HG03280 (cell line): ENCODE results near the gene DONSON.
"Not testable (repeated sequence)": the region's sequence is repeated elsewhere in the genome, so short reads cannot be mapped to it uniquely, and the experiment has no call there.

Experiments
- ATAC-seq: cut with Tn5 transposase; IDR thresholded peaks from one replicate; pipeline ENCODE4 v1.9.1; 2021; ENCODE audit warnings: mild to moderate bottlenecking, moderate library complexity; ENCODE audit not compliant: unreplicated experiment

The DONSON gene, protein sequence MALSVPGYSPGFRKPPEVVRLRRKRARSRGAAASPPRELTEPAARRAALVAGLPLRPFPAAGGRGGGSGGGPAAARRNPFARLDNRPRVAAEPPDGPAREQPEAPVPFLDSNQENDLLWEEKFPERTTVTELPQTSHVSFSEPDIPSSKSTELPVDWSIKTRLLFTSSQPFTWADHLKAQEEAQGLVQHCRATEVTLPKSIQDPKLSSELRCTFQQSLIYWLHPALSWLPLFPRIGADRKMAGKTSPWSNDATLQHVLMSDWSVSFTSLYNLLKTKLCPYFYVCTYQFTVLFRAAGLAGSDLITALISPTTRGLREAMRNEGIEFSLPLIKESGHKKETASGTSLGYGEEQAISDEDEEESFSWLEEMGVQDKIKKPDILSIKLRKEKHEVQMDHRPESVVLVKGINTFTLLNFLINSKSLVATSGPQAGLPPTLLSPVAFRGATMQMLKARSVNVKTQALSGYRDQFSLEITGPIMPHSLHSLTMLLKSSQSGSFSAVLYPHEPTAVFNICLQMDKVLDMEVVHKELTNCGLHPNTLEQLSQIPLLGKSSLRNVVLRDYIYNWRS

DNA sequence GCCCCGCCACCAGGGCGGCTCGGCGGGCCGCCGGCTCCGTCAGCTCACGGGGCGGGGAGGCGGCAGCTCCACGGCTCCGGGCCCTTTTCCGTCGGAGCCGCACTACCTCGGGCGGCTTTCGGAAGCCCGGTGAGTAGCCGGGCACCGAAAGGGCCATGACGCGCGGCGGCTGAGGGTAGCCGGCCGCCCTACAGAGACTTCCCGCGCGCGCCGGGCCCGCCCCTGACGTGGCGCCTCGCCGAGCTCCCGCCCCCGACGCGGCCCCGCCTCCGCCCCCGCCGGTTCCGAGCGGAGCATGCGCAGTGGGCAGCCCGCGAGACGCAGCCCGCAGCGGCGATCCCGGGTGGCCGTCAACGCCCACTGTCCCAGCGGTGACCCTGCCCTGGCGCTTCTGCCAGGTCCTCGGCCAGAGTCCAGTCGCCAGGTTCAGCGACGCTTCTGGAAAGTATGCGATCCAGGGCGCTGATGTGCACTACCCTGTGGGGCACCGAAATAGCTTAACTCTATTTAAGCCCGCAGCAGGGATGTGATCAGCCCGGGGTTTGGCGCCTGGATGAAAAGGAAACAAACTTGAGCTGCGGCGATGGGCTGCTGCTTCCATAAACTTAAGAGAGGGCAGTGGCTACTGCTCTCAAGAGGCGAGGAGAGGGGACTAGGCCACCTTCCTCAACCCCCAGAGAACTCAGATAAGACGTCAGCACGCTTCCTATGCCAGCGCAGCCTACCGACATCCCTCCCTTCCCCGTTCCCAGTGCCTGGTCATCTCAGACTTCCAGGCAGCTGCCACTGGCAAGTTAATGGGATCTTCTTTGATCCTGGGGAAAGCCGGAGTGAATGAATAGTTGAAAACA is at the start of gene DONSON:
Gene DONSON, minus strand, starts transcription at position 200 of the 851 bp plus-strand sequence. Its CDS starts 43 bp downstream, at position 157.
- peak; percentile 87 for ATAC-seq

DNA sequence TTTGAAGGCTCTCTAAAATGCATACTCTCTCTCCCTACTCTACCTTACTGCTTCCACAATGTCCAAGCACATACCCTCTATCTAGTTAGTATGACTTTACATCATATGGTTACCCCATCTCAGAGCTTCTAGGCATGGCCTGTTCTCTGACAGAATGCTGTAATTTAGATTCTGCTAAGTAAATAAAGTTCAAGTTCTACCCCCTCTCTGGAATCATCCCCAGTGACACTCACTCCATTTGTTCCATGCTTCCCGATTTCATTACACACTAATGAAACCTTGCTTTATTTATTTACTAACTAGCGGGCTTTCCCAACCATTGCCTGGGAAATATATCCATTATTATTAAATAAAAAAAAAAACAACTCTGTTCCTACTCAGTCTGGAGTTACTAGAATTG is 45.8 kb upstream of the DONSON start:
- no peak for ATAC-seq

DNA sequence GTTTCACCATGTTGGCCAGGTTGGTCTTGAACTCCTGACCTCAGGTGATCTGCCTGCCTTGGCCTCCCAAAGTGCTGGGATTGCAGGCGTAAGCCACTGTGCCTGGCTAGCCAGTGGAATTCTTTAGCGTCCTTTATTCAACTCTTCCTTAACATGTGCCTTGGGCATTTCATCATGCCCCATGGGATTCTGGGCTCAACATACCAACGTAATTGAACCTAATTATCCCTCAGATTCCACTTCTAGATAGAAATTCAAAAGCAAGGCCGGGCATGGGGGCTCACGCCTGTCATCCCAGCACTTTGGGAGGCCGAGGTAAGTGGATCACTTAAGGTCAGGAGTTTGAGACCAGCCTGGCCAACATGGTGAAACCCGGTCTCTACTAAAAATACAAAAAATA is 37.7 kb upstream of the DONSON start:
- ATAC-seq = not testable (repeated sequence)

DNA sequence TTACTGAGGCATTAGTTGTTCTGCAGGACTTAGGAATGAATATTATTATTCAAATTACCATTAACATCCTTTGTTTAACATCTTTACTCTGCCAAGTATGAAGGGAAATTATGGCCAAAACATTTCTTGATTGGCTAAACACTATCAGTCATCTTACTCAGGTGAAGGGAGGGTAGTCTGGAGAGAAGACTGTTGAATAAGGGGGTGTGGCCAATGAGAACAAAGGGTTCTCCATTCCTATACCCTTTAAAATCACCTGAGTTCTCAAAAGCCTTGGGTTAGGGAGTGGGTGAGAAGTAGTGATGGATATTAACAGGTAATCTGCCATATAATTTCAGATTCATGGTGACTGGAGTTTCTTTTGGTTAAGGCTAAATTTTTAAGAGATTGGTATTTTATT is 33.8 kb upstream of the DONSON start:
- ATAC-seq = no peak

DNA sequence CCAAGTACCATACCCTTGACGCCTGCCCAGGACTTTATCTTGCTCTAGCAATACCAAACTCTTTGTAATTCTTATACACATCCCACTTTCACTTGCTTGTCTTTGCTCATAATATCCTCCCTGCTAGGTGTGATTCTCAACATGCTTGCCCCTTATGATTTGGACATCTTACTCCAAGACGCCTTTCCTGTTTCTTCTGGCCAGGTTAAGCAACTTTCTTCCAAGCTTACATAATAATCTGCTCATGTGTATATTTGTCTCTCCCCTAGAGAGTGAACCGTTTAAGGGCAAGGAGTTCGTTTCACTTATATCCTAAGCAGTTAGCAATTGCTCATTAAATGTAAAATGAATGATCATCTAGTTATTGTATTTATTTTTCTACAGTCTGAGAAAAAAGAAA is 31.2 kb upstream of the DONSON start:
- no peak for ATAC-seq

DNA sequence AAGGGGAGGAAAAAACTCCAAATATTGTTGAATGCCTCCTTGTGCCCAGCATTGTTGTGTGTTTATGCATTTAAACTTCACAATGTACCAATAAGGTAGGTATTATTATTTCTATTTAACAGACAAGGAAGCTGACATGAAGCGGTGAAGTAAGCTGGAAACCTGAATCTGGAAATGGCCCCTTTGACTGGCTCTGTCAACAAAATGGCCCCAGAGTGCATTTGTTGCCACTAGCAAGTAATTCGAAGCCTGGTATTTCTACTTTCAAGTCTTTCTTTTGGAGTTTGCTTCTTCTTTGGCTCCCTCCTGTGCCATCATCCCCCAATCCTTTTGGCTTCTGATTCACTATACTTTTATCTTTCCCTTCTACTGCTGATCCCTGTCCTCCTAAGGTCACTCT is 29.9 kb upstream of the DONSON start:
- no peak for ATAC-seq

DNA sequence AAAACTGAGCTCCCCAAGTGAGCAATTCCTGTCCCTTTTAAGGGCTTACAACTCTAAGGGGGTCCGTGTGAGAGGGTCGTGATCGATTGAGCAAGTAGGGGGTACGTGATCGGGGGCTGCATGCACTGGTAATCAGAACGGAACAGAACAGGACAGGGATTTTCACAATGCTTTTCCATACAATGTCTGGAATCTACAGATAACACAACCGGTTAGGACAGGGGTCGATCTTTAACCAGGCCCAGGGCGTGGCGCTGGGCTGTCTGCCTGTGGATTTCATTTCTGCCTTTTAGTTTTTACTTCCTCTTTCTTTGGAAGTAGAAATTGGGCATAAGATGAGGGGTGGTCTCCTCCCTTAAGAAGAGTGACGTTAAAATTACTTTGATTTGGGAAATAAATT is 29.1 kb upstream of the DONSON start:
- ATAC-seq = not testable (repeated sequence)

DNA sequence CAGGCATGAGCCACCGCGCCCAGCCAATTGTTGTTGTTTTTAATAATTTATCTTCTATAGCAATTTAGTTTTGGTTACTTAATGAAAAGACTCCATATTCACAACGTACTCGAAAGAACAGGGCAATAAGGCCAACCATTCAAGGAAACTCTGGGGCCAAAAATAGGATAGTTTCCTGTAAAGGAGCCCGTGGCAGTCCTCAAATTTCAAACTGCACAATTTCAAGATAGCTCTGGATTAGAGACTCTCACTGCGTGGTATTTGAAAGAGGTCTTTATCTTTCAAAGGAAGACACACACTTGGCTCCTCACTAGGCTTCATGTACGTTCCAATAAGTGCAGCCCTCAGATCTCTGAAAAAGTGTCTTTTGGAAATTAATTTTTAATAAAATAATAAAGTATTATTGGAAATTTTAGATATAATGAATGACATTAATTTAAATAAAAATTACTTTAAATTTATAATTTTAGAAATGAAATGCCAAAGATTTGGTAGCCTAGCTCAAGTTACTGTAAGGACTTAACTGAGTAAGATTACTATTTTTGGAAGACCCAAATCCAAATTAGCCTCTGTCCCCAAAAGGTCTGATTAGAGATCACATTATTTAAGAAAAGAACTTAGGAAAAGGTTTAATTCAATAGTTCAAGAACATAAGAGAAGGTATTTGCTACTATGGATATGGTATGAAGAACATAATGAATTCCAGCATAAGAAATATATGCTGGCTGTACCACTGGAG is 22.7 kb upstream of the DONSON start:
- ATAC-seq = no peak

DNA sequence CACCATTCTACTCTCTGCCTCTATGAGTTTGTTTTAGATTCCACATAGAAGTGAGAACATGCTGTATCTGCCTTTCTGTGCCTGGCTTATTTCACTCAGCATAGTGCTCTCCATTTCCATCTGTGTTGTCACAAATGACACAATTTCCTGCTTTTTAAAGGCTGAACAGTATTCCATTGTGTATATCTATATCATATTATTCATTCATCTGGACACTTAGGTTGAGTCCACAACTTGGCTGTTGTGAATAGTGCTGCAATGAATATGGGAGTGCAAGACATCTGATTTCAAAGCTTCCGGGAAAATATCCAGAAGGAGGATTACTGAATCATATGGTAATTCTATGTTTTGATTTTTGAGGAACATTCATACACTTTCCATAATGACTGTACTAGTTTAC is 20.1 kb upstream of the DONSON start:
- ATAC-seq = no peak

DNA sequence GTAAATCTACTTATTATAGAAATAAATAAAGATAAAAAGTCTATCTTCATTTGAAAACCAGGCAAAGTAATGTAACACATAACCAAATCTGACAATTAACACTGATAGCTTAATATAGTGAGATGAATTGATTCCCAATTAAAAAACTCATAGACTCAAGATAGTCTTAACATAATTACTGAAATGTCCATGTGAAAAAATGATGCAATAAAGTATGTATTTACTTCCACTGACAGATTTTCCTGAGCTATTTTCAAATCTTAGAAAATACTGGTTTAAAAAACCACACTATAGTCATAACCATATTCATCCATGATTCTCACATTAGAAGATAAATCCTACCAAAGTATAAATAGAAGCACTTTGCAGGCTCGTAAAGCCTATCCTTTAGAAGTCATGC is 9.6 kb upstream of the DONSON start:
- ATAC-seq = no peak

DNA sequence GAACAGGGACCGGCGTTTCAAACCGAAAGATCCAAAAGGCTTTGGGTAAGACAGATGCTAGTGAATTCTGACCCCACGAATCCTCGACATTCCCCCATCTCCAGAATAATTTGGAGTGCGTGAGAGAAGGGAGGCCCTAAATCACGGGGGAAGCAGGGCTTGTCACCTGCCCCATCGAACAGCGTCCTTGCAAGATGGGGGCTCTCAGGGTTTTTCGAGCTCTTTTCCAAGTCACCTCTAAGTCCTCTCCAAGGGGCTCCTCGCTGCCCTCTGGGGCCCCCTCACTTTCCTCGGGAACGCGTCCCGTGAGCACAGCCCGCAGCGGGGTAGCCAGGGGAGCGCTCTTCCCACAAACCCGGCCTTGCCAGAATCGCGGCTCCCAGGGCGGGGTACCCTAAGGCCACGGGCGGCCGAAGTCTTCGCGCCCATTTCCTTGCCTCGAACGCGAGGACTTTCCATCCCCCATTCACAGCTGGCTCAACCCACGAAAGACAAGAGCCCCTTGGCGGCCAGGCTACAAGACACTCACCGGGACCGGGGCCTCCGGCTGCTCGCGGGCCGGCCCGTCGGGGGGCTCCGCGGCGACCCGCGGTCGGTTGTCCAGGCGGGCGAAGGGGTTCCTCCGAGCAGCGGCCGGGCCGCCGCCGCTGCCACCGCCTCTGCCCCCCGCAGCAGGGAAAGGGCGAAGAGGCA is 546 bp downstream of the DONSON start:
- peak; percentile 47 for ATAC-seq

DNA sequence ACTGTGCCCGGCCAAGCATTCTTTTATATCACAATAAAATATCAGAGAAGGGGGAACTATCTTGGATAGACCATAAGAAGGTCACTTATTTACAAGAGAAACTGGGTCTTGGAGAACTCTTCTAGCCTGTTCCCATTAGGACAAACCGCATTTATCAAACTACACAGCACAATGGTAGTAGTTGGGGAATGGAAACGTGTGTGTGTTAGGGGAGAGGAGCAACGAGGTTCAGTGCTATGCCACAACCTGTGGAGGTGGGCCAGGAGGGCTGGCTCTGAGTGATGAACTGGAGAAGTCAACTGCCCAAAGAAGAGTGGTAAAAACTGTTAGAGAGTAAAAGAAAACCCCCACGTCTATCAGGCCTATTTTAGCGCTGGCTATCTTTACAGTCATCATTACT is 1.6 kb downstream of the DONSON start:
- ATAC-seq = no peak

DNA sequence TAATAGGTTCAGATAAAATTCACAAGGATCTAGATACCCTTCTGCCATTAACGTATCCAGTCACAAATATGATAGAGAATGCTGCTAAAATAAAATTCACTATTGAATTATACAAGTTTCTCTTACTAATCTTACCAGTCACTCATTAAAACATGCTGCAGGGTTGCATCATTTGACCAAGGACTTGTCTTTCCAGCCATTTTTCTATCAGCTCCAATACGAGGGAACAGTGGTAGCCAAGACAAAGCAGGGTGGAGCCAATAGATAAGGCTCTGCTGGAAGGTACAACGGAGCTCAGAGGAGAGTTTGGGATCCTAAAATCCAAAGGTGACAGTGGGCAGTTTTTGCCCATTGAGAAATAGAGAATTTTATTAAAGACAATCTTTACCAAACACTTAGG is 4.0 kb downstream of the DONSON start:
- ATAC-seq = no peak

DNA sequence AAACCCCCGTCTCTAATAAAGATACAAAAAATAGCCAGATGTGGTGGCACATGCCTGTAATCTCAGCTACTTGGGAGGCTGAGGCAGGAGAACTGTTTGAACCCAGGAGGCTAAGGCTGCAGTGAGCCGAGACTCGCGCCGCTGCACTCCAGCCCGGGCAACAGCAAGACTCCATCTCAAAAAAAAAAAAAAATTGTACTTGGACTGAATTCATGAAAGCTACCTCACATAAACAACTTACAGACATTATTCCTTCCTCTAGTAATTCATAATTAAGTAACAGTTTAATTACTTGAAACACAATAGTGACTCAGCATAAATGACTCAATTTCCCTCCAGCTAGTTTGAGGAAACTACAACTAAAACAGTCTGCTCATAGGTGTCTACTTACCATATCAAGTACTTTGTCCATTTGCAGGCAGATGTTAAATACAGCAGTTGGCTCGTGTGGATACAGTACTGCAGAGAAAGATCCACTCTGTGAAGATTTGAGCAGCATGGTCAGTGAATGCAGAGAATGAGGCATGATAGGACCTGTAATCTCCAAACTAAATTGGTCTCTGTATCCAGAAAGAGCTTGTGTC is 9.4 kb downstream of the DONSON start:
- ATAC-seq = no peak

DNA sequence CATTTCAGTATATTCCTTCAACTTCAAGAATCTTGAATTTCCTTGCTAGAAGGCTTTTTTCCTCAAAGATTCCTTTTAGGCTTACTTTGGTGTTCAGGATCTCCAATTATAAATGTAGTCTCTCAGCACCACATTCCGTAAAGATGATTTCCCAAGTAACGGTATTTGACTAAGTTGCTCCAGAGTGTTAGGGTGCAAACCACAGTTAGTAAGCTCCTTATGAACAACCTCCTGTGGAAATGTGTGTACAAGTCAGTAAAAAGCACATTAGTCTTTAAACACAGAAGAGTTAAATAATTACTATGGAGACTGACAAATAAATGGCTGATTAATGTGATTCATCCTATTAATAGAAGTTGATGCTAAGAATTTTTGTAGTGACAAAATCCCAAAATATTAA is 10.3 kb downstream of the DONSON start:
- ATAC-seq = no peak

DNA sequence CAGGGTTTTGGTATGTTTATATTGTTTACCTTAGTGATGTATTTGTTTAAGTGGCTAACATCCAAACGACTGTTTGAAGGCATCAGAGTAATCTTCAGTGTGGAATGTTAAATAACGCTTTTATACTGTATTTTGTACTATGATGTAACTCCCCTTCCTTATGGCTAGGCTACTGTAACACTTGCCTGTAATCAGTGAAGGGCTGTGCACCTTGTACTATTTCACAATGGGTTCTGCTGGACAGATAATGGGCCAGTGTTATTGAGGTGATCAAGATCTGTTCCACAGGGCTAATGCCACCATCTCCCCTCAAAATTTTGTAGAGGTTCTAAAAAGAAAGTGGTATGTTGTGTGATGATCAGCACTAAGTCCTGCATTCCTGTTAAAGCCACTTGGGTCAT is 11.7 kb downstream of the DONSON start:
- ATAC-seq = not testable (repeated sequence)

DNA sequence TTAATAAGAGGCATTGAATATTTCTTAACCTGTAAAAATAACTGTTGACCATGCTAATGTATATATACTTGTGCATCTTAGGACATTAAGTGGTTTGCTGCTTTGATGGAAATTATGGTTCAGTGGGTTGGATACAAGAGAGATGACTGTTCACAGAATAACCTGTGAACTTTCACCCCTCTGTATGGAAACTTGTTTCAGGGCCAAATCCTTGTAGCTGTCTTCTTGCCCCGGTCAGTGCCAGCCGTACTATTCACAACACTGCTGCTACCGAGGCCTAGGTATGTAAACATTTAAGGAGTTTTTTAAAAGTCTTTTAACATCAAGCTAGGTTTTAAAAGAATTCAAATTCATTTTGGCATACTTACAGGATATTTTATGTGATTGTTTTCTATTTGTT is 16.1 kb downstream of the DONSON start:
- no peak for ATAC-seq

DNA sequence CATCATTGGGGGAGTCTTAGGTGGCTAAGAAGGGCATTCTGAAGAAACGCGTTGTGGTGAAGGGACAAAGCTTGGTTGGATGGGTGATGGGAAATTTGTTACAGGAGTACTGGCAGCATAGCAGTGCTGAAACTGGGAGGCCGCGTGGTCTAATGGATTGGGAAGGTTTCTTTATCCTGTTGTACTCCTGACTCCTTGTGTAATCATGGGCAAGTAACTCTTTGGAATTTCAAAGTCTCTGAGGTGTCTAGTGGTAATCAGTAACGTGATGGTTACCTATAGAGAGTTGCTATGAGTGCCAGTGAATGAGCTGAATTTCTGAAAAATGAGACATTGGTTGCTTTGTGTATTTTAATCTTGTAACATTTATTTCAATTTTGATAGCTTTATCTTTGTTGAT is 18.5 kb downstream of the DONSON start:
- ATAC-seq = no peak

DNA sequence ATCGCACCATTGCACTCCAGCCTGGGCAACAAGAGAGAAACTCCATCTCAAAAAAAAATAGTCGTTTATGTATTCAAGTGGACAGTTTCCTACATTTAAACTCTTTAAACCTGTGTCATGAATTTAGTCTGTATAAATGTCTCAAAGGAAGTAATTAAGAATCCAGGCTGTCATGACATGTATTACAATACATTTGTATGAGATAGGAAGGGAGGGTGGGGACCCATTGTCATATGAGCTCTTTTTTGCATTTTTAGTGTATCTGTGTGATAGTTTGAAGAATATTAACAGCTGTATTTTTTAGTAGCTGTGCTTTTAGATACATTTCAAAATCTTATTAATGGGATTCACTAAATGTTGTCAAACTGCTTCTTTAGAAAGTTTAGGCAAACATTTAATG is 20.0 kb downstream of the DONSON start:
- no peak for ATAC-seq

DNA sequence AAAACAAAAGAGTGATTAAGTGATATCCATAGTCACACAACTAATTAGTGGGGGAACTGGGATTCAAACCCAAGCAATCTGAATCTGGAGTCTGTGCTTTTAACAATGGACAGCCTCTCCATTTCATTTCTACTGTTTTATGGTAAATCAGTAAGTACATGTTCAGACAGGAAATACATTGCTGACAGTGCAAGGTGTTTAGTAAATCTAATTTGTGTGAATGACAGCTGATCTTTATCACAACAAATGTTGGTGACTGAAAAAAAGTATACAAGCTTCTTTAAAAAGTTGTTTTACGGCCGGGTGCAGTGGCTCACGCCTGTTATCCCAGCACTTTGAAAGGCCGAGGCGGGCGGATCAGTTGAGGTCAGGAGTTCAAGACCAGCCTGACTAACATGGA is 20.6 kb downstream of the DONSON start:
- ATAC-seq = no peak
